NCI-H2081 treated with DMSO at 0.1 percent for 48 hours (cell line): ENCODE results near the gene NET1.

Experiments used
- DNase-seq: peaks from one replicate; lab custom pipeline; 2025; lab: John Stamatoyannopoulos, UW

NET1 gene

GRCh38 chr10:5485948-5486852 is 73.8 kb downstream of the NET1 start:
- DNase-seq, result no peak

GRCh38 chr10:5486853-5487235 is 74.5 kb downstream of the NET1 start:
- no peak for DNase-seq

- no peak for DNase-seq
These were observed 76.2 kb downstream of the NET1 start for GRCh38 chr10:5488272-5489161.

- DNase-seq, result no peak
These were observed 77.7 kb downstream of the NET1 start for GRCh38 chr10:5490032-5490431.

GRCh38 chr10:5490698-5491464 is 78.5 kb downstream of the NET1 start:
- DNase-seq, result no peak

GRCh38 chr10:5491477-5491876 is 79.1 kb downstream of the NET1 start:
- DNase-seq, result no peak

- no peak for DNase-seq
These were observed 80.0 kb downstream of the NET1 start for GRCh38 chr10:5492322-5492855.

GRCh38 chr10:5492929-5493576 is 80.7 kb downstream of the NET1 start:
- no peak for DNase-seq

- DNase-seq, result no peak
These were observed 81.3 kb downstream of the NET1 start for GRCh38 chr10:5493691-5494090.

GRCh38 chr10:5494611-5495010 is 82.3 kb downstream of the NET1 start:
- no peak for DNase-seq

GRCh38 chr10:5496261-5497250 is 84.2 kb downstream of the NET1 start:
- no peak for DNase-seq

- no peak for DNase-seq
These were observed 84.9 kb downstream of the NET1 start for GRCh38 chr10:5497289-5497688.

GRCh38 chr10:5497948-5498730 is 85.8 kb downstream of the NET1 start:
- DNase-seq, result no peak

- DNase-seq, result no peak
These were observed 86.6 kb downstream of the NET1 start for GRCh38 chr10:5498791-5499492.

GRCh38 chr10:5499493-5500140 is 87.3 kb downstream of the NET1 start, which contains the start of gene CALML5:
Gene CALML5, minus strand, starts transcription at chr10:5499570. Its CDS starts 132 bp downstream, at chr10:5499438.
- no peak for DNase-seq

- DNase-seq, result no peak
These were observed 87.9 kb downstream of the NET1 start for GRCh38 chr10:5500162-5500670.

GRCh38 chr10:5500910-5501309 is 88.6 kb downstream of the NET1 start:
- no peak for DNase-seq

- DNase-seq, result no peak
These were observed 89.7 kb downstream of the NET1 start for GRCh38 chr10:5502061-5502521.
